Astrocyte (in vitro differentiated cells and primary cell): Measurements from ENCODE around the gene RRAS.

ENCODE experiments used
- CTCF ChIP-seq: IDR thresholded peaks from 2 replicates; pipeline ENCODE4 v1.5.1; 2011; ENCODE audit warnings: low read depth, mild to moderate bottlenecking, inconsistent platforms, low read length, moderate library complexity; ENCODE audit not compliant: insufficient read depth
- EZH2 ChIP-seq: IDR thresholded peaks from 2 replicates; pipeline ENCODE4 v1.6.1; 2012; ENCODE audit warnings: mild to moderate bottlenecking, low read length, inconsistent platforms; ENCODE audit not compliant: insufficient read depth

DNA sequence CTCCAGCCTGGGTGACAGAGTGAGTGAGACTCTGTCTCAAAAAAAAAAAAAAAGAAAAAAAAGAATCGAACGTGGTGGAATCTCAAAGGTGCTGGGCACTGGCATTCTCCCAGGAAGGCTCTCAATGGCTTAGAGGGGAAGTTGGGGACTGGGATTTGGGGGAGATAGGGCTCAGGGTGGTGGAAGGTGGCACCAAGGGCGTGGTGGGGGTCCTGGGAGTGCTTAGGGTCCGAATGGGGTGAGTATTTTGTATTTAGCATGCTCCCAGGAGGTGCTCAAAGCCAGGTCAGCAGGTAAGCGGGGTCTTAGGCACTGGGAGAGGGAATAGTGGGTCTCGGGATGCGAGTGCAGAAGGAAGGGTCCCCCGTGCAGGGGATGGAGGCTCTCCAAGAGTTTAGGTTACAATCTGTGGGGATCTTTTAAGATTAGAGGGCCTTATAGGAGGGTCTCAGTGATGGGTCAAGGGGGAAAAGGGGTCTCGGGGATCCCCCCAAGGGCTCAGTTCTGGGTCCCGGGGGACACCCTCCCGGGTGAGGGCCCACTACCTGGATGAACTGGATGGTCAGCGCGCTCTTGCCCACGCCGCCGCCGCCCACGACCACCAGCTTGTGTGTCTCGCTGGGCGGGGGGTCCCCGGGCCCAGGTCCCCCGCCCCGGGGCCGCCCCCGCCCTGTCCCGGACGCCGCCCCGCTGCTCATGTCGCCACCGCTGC, 386 bp downstream of the RRAS start:
- TF ChIP-seq CTCF (no peak), EZH2 (no peak)
